ENCODE data around the gene RFX4. TPM values are rescaled to one million over a fixed set of nuclear protein-coding genes. Genes with fewer than 3 reads are reported as not detected.

Gene RFX4
- total RNA-seq, 1 donor from 2014 or later = not detected

- no peak overlapping the region for H3K4me3 ChIP-seq (ENCODE audit: low read depth, low read length)
- DNase-seq (ENCODE audit: low read depth) = no peak
- TF ChIP-seq CTCF (conservative IDR thresholded peaks at IDR 0.05; ENCODE audit: low read depth, low read length) = no peak
Observed at GRCh38 chr12:106584104-106585064, 1.6 kb downstream of the RFX4 start.

GRCh38 chr12:106585105-106585520 lies 2.3 kb downstream of the RFX4 start:
- TF ChIP-seq CTCF (conservative IDR thresholded peaks at IDR 0.05; ENCODE audit: low read depth, low read length) = no peak
- no peak overlapping the region for H3K4me3 ChIP-seq (ENCODE audit: low read depth, low read length)

GRCh38 chr12:106585521-106586277 lies 2.9 kb downstream of the RFX4 start:
- no peak for DNase-seq (ENCODE audit: low read depth)

More at GRCh38 chr12:106585105-106585520, 2.3 kb downstream of the RFX4 start:
- DNase-seq (ENCODE audit: low read depth) = no peak

GRCh38 chr12:106586278-106586802 lies 3.5 kb downstream of the RFX4 start:
- no peak overlapping the region for H3K4me3 ChIP-seq (ENCODE audit: low read depth, low read length)
- TF ChIP-seq CTCF (conservative IDR thresholded peaks at IDR 0.05; ENCODE audit: low read depth, low read length) = no peak
- no peak for DNase-seq (ENCODE audit: low read depth)

More at GRCh38 chr12:106585521-106586277, 2.9 kb downstream of the RFX4 start:
- no peak for TF ChIP-seq CTCF (conservative IDR thresholded peaks at IDR 0.05; ENCODE audit: low read depth, low read length)
- no peak overlapping the region for H3K4me3 ChIP-seq (ENCODE audit: low read depth, low read length)

DNA sequence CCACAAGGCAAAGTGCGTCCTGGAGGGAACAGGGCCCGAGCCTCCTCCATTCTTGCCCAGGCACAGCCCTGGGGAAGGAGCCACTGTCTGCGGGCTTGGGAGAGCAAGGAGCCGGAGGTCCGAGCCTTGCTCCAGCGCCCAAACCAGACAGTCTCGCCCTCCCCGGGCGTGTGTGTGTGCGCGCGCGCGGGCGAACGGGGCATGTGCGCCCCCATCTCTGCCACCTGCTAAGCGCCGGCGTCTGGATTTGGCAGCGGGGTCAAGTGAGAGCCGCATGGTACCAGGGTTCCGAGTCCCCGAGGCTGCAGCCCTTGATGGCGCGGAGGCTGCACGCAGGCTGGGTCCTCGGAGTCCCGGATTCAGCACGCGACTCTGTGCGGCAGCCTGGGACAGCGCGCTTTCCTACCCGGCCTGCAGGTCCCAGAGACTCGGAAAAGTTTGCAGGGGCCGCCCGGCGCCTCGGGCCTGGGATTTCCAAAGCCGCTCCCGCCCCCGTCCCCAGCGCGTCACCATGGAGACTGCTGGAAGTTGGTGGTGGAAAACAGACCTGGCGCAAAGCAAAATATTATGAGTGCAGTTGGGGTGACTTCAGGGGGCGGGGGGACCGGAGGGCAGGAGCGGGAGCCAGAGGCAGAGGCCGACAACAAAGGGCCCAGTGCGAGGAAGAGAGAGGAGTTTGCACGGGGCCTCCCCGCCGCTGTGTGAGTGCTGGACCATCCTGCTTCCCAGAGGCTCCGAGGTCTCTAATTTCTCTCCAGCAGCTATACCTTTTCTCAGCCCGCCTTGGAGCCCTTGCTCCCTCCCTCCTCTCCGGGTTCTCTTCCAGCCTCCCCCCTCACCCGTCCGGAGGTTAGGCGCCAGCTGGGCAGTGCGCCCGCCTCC lies 4.2 kb downstream of the RFX4 start:
- no peak for DNase-seq (ENCODE audit: low read depth)
- TF ChIP-seq CTCF (conservative IDR thresholded peaks at IDR 0.05; ENCODE audit: low read depth, low read length) = no peak
- H3K4me3 ChIP-seq (ENCODE audit: low read depth, low read length) = no peak overlapping the region

GRCh38 chr12:106588771-106589170 lies 6.0 kb downstream of the RFX4 start:
- no peak overlapping the region for H3K4me3 ChIP-seq (ENCODE audit: low read depth, low read length)
- DNase-seq (ENCODE audit: low read depth) = no peak
- no peak for TF ChIP-seq CTCF (conservative IDR thresholded peaks at IDR 0.05; ENCODE audit: low read depth, low read length)

Measured in epithelial cell of proximal tubule (primary cell).